ENCODE data around the gene TCTN1.
A peak's percentile ranks its signal among the peaks of the same experiment; 100 is the strongest.
"Not testable (repeated sequence)": the region's sequence is repeated elsewhere in the genome, so short reads cannot be mapped to it uniquely, and the experiment has no call there.

The TCTN1 gene

DNA sequence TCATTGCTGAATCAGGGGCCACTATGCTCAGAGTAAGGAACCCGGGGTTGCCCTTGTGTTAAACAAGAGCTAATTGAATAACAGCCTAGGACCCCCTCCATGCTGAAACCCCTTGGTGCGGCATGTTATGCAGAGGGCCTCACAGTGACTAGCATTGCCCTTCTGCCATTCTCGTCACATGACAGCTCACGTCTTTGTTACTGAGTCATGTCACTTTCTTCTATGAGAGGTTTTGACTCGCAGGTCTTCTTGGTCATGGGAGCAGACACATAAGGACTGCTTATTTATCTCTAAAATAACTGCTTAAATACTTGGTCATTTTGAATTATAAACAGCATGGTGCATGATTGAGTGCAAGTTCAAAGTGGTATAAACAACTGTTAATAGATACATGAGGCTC, 24.9 kb downstream of the TCTN1 start:
- DNase-seq (ENCODE audit: low read depth) = no peak

DNA sequence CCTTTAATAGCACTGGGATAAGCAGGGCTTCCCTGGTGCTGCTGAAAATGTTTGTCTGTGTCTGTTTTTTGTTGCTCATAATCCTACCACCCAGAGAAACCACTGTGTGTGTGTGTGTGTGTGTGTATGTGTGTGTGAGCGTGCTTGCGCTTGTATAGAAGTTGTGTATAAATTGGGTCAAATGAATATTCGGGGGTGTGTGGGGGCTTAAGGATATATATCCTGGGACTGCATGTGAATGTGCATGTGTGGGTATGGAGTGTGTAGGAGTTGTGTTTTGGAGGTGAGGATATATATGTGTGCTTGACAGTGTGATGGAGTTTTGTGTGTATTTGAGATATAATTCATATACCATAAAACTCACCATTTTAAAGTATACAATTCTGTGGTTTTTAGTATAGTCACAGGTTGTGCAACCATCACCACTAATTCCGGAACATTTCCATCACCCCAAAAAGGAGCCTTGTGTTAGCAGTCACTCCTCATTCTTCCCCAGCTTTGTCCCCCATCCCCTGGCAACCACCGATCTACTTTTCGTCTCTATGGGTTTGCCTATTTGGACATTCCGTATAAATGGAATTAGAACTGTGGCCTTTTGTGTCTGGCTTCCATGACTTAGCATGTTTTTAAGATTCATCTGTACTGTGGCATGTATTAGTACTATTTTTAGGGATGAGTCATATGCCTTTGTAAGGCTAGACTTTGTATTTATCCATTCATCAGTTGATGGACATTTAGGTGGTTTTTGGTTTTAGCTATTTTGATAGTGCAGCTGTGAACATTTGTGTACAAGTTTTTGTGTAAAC, 25.6 kb downstream of the TCTN1 start:
- DNase-seq (ENCODE audit: low read depth) = no peak

DNA sequence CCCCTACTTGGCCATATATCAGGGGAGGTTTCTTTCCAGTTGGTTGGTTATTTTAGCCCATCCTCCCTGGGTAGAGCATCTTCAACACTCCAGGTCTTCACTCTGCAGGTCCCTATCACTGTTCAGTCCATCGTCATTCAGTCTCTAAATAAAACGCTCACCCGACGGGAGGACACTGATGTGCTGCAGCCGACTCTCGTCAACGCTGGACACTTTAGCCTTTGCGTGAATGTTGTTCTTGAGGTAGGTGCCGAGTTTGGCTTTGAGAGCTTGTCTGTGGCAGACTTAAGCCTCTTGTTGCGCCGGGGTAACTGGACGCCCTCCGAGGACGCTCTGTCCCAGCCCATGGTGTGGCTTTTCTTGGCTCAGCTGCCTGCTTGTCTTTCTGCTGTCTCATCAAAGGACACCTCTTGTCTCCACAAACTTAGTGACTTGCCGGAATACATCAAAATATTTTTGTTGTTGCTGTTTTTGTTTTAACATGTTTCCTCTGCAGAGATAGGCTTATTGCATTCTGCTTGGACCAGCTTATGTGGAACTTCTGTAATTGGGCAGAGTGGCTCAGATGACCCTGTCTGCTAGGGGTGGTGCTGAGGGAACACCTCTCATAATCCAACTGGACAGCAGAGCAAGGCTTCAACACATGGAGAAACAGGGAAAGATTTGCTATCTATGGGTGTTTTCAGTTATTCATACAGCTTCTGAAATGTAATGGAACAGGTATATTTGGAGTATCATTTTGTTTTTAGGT, 26.5 kb downstream of the TCTN1 start:
- no peak for DNase-seq (ENCODE audit: low read depth)

DNA sequence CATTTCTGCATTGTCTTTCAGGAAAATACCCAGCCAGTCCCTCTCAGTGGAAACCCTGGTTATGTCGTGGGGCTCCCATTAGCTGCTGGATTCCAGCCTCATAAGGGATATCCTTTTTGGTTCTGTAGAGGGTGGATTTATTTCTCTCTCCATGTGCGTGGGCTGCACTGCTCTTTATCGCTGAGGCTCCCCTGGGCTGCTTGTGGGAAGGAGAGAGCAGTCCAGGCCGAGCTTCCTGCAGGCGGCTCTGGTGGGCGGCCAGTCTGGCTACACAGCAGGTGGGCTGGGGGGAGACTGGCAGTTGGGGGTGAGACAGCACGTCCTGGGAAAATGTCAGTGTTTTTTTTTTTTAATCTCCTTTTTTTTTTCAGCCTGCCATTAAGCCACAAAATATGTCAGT, 27.6 kb downstream of the TCTN1 start:
- DNase-seq (ENCODE audit: low read depth) = no peak

DNA sequence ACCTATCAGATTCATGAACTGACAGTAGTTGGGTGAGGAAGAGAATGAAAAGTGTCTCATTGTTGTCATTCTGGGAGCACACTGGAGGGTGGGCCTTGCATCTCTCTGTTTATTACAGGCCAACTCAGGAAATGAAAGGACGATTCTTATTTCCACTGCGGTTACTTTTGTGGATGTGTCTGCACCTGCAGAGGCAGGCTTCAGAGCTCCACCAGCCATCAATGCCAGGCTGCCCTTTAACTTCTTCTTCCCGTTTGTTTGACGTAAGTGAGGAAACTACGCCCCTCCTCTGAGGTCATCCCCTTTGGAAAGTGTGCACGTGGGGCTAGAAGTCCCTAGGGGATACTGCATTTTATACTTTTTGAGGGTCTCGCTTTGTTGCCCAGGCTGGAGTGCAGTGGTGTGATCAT, 33.7 kb downstream of the TCTN1 start:
- DNase-seq (ENCODE audit: low read depth) = no peak

DNA sequence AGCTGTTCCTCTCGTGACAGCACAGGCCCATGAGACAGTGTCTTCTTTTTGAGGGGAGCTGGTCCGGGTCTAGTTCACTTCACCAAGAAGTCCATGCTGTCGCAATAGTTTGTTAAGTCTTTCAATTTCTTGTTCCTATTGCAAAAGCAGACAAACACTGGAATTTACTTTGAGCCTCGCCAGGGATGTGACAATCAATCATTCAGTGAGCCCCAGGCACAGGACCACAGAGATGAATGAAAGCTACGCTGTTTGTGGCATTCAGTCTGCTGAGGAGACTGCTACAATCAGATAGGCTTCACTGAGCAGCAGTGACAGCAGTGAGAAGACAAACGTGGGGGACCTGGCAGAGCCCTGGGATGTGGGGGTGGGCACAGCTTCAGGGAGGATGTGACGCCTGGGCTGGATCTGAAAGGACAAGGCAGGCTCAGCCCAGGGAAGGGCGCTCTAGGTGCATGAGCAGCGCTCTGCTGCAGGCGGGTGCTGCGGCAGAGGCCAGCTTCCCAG, 35.5 kb downstream of the TCTN1 start:
- no peak for DNase-seq (ENCODE audit: low read depth)

DNA sequence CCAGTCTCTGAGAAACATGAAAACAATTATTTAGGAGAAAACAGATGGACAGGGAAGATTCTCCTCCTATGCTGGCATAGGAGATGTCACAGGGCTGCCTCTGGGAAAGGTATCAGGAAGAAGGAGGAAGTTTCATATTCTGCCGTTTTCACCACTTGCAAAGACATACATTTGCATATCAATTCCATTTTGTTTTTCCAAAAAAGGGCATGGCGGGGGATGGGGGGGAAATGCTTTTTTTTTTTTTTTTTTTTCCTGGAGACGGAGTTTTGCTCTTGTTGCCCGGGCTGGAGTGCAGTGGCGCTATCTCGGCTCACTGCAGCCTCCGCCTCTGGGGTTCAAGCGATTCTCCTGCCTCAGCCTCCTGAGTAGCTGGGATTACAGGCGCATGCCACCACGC, 40.3 kb downstream of the TCTN1 start:
- not testable (repeated sequence) for DNase-seq (ENCODE audit: low read depth)

DNA sequence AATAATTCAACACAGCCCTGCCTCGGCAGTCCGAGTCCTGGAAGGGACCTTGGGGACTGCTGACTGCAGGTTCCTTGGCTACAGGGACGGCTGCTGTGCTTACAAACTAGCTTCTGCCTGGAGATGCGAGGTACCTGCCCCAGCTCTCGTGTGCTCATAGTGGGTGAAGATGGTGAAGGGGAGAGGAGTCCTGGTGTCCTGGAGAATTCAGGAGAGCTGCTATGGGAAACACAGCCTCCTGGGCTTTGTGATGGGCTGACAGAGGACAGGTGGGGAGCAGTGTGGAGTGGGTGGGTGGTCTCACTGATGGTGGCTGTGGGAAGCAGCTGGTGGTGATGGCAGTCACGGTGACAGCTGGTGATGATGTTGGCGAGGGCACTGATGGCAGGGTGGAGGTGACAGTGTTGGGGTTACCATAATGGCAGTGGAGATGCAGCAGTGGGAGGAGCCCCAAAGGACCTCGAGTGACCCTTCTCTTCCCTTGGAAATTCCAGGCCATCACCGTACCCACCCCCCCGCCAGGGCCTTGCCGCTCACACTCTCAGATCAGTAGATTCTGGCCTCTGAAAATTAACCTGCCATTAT, 42.2 kb downstream of the TCTN1 start:
- DNase-seq (ENCODE audit: low read depth) = no peak

DNA sequence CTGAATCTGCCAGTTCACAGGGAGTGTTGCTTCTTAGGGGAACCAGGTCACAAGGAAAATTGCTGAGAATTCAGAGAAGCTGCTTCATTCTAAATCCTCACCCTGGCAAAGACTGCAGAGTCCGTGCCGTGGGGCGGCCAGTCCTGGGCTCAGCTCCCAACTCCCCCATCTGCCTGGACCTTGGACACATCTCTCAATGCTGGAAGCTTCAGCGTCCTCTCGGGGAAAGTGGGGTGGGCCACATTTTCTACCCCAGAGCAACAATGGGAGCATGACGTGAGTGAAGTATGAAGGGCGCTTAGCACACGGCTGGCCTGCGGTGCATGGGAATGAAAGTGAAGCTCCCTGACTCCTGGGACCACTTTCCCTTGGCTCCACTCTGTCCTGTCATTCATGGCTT, 43.8 kb downstream of the TCTN1 start:
- no peak for DNase-seq (ENCODE audit: low read depth)

DNA sequence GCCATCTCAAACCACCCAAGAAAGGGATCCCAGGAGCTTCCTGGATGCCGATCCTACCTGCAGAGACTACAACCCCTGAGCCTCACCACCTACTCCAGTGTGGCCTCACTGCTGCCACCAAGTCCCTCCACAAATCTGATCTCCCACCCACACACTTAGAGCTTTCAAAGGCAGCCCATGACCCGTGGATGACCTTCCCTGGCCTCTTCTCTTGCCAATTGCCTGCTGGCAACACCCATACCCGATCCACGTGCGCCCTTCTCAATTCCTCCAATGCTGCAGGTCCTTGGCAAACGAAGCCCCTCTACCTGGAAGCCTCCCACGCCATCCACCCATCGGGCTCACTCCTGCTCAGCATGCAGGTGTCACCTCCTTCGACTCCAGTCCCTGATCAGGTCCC, 44.3 kb downstream of the TCTN1 start:
- no peak for DNase-seq (ENCODE audit: low read depth)

DNA sequence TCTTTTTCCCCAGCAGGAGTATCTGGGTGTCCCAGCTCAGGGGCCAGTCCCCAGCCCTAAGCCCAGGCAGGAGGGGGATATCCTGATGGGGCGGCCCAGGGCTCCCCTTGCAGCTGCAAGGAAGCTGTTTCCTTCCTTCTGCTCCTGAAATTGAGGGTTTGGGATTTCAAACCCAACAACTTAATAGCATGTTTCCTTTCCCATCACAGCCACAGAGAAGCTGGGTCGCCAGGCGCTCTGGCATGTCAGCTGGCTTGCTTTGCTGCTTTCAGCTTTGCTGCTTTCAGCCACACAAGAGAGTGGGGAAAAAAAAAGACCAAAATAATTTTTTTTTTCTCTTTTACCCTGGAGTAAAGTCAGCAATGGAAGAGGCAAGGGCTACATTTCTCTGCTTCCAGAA, 44.9 kb downstream of the TCTN1 start:
- DNase-seq (ENCODE audit: low read depth) = no peak

DNA sequence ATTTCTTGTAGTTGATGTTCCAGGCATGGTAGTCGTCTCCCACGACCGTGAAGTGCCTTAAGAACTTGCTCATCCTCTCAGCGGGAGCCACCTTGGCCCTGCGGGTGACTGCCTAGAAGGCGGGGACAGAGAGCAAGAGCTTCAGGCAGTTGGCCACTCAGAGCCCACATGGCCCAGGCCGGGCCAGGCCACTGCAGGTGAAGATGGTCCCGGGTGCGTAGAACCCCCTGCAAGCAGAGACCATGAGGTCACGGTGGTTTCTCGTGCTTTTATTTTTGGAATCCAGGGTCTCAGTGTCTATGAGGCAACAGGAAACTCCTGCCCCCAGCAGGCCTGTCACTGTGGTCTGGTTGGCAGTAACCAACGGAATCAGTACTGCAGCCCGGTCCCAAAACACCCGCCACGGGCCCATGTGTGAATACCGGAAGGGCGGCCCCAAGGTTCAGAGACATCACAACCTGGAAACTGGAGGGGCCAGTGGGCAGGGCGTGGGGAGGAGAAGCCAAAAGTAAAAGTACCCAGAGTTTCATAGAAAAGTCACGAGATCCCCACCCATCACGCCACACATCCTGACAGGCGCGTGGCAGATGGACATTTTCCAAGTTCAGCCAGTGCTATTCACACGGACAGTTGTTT, 47.5 kb downstream of the TCTN1 start:
- peak; percentile 75 for DNase-seq (ENCODE audit: low read depth)

DNA sequence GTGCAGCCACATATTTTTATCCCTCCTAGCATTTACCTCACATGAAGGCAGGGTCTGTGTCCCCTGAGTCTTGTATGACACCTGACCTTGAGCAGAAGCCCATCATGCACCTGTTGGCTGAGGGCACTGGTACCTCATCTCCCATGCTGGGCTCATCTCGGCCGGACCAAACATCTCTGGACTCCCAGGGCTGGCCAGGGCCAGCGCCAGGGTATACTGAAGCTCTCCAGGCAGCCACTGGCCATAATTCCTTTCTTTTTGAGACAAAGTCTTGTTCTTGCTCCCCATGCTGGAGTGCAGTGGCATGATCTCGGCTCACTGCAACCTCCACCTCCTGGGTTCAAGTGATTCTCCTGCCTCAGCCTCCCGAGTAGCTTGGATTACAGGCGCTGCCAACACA, 53.0 kb downstream of the TCTN1 start:
- DNase-seq (ENCODE audit: low read depth) = no peak

DNA sequence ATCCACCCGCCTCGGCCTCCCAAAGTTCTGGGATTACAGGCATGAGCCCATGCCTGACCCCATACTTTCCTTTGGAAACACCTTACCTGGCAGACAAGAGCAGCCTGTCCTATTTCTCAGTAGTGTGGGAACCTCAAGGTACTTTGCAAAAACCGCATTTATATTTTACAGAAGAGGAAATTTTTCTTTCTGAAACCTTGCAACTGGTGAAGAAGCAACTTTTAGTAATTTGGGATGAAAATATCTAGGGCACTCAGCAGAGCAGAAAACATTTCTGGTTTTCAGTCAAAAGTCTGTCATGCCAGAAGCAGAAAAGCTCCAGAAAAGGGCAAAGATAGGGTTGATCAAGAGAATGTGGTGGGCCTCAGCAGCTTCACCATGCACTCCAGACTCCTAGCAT, 53.7 kb downstream of the TCTN1 start:
- DNase-seq (ENCODE audit: low read depth) = no peak

DNA sequence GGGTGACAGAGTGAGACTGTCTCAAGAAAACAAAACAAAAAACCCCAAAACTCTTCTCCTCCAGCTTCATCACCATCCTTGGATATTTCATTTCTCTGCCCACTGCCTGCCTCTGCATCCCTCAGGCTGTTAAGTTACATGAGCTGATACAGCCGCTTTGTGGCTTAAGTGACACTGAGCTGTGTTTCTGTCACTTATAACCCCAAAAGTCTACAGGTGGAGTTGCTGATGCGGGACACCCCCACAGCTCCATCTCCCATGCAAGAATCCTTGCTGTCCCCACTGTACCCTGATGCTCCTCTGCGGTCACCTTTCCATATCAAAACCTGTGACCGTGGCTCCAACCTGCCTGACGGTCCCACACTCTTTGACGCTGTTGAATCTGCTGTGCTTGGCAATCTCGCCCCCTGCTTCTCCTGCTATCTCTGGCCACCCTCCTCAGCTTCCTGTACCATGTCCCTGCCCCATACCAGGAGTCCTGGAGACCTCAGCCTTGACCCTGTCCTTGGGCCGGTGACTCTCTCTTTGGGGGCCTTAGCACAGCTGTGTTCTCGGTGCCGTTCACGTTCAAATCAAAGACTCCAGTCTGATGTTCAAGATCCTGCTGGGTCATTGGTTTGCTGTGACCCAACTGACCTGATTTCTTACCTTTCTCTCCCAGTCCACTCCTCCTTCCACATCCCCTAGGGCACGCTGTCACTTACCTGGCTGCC, 54.7 kb downstream of the TCTN1 start:
- DNase-seq (ENCODE audit: low read depth) = no peak

DNA sequence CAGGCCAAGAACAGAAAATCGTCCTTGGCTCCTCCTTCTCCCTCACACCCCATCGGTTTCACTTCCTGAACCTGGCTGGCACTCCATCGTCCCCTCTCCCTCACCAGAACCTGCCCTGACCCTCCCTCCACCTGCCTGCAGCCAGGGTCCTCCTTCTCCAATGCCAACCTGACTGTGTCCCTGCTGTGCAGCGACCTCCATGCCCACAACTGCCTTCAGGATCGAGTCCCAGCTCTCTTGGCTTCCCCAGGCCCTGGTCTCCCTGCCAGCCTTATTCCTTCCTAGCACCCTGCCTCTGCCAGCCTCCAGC, 55.2 kb downstream of the TCTN1 start:
- no peak for DNase-seq (ENCODE audit: low read depth)

DNA sequence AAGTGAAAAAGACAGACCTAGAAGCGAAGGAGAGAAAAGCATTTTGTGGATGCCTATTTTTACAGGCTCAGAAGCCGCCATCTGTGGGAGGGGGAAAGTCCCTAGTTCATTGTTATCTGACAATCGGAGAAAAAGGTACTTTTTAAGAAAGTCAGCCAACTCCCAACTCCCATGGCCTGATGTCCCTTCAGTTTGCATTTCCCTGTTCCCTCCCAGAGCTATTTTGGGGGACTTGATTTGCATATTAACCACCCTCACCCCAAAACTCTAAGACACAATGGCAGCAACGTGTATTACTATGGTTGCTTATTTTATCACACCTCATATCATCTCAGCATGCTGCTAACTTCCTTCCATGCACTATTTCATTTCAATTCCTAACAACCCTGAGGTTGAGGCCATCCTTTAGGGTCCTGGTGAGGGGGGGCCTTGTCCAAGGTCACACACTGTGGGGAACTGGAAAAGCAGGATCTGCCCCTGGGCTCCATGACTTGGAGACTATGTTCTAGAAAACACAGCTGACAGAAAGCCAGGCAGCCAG, 56.3 kb downstream of the TCTN1 start:
- peak; percentile 33 for DNase-seq (ENCODE audit: low read depth)

DNA sequence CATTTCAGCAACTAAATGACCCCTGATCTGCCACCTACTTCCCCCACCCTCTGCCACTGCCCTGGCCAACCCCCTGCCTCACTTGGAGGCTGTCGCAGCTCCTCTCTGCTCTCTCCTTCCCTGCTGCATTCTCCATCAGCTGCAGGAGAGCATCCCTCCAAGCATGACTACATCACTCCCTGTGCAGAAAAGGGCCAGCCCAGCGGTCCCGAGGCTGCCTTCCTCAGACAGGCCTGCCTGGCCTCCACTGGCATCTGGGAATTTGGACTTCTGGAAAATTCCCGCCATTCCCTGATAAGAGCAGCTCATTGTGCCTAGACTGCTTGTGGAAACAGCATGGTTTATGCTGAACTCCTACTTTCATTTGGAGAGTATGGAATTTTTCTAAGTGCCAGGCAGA, 62.2 kb downstream of the TCTN1 start:
- no peak for DNase-seq (ENCODE audit: low read depth)

DNA sequence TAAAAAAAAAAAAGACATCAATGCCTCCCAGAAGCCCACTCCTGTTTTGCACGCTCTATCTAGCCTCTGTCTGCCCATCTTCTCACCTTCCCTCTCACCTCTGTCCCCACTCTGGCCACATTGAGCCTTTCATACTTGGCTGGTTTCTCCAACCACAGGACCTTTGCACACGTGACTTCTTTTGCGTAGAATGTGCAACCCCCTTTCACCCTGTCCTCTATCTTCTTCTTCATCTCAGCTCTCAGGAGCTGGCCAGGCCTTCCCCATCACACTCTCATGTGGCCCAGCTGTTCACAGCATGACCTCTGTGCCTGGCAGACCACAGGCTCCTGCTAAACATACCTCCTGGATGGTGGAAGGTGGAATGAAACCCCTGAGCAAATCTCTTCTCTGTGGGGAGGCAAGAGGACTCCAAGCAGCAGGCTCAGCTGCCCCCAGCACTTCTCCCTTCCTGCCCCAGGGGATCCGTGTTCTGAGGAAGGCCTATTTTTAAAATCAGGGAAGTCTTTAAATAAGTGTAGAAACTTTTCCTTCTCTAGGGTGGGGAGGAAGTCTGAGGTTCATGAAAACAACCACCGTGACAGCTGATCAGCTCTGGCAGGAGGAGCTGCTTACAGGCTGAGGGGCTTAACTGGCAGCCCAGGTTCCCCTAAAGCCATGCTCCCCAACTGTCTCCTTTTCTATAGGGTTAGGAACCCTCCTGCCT, 63.4 kb downstream of the TCTN1 start:
- no peak for DNase-seq (ENCODE audit: low read depth)

DNA sequence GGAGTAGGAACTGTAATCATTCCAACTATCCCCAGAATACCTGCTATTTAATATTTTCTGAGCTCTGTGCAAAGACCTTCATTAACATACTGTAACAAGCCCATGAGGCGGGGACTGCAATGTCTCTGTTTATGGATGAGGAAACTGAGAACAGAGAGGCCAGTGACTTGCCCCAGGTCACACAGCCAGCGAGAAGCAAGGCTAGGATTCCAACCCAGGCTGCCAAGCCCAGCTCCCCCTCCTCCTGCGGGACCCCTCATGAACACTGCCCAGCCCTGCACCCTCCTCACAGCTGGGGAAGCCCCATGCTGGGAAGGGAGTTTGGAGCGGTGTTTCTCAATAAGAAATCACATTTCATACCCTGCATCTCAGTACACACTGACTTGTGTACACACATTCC, 64.1 kb downstream of the TCTN1 start:
- DNase-seq (ENCODE audit: low read depth) = no peak

DNA sequence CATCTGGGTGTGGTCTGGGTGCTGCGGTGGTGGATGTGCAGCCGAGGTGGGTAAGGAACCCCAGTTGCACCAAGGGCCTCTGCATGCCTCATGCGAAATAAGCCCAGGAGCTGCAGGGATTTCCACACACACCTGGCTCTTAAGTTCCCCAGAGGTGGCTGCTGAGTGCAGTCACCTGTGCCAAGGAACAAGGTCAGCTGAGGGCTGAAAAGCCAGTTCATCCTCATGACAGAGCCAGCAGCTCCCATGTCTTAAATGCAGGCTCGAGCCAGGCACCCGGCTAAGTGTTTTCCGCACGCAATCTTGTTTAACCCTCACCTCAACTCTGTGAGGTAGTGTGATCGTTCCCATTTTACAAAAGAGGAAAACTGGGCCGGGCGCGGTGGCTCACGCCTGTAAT, 65.3 kb downstream of the TCTN1 start:
- no peak for DNase-seq (ENCODE audit: low read depth)

All from stimulated activated CD8-positive, alpha-beta memory T cell treated with anti-CD3 and anti-CD28 coated beads, Interleukin-4, amount 100 ng/mL, for 24 hours (primary cell).